ENCODE measurements around the gene IGSF9.
A peak's percentile ranks its signal among the peaks of the same experiment; 100 is the strongest.

Gene IGSF9

GRCh38 chr1:159883134-159883533, 62.3 kb downstream of the IGSF9 start:
- no peak for TF ChIP-seq CTCF (conservative IDR thresholded peaks at IDR 0.05; ENCODE audit: control insufficient read depth, insufficient read depth, low read depth, low read length)
- DNase-seq (ENCODE audit: low read depth), result no peak
- no peak overlapping the region for H3K4me3 ChIP-seq (ENCODE audit: control insufficient read depth, low read depth, low read length)

- DNase-seq (ENCODE audit: low read depth), result peak; percentile 81
- TF ChIP-seq CTCF (conservative IDR thresholded peaks at IDR 0.05; ENCODE audit: control insufficient read depth, insufficient read depth, low read depth, low read length), result no peak
- no peak overlapping the region for H3K4me3 ChIP-seq (ENCODE audit: control insufficient read depth, low read depth, low read length)
These were observed 62.9 kb downstream of the IGSF9 start for GRCh38 chr1:159882527-159882862.

- DNase-seq (ENCODE audit: low read depth), result peak; percentile 99
- TF ChIP-seq CTCF (conservative IDR thresholded peaks at IDR 0.05; ENCODE audit: control insufficient read depth, insufficient read depth, low read depth, low read length), result no peak
- H3K4me3 ChIP-seq (ENCODE audit: control insufficient read depth, low read depth, low read length), result no peak overlapping the region
These were observed 63.5 kb downstream of the IGSF9 start for GRCh38 chr1:159881622-159882526.

GRCh38 chr1:159880430-159880829, 65.0 kb downstream of the IGSF9 start:
- no peak for DNase-seq (ENCODE audit: low read depth)
- TF ChIP-seq CTCF (conservative IDR thresholded peaks at IDR 0.05; ENCODE audit: control insufficient read depth, insufficient read depth, low read depth, low read length), result no peak
- H3K4me3 ChIP-seq (ENCODE audit: control insufficient read depth, low read depth, low read length), result no peak overlapping the region

- no peak overlapping the region for H3K4me3 ChIP-seq (ENCODE audit: control insufficient read depth, low read depth, low read length)
- DNase-seq (ENCODE audit: low read depth), result peak; percentile 89
- TF ChIP-seq CTCF (conservative IDR thresholded peaks at IDR 0.05; ENCODE audit: control insufficient read depth, insufficient read depth, low read depth, low read length), result no peak
These were observed 65.4 kb downstream of the IGSF9 start for GRCh38 chr1:159879977-159880376.

- no peak for TF ChIP-seq CTCF (conservative IDR thresholded peaks at IDR 0.05; ENCODE audit: control insufficient read depth, insufficient read depth, low read depth, low read length)
- no peak for DNase-seq (ENCODE audit: low read depth)
- no peak overlapping the region for H3K4me3 ChIP-seq (ENCODE audit: control insufficient read depth, low read depth, low read length)
These were observed 66.3 kb downstream of the IGSF9 start for GRCh38 chr1:159879136-159879535.

Data from fibroblast of mammary gland (primary cell).